NOMO-1 treated with DMSO at 0.1 percent for 48 hours (cell line): Measurements from ENCODE around the gene BRD9.

Source experiments
- DNase-seq: peaks from one replicate; lab custom pipeline; 2025; ENCODE audit not compliant: unreplicated experiment; lab: John Stamatoyannopoulos, UW

The BRD9 gene

DNA sequence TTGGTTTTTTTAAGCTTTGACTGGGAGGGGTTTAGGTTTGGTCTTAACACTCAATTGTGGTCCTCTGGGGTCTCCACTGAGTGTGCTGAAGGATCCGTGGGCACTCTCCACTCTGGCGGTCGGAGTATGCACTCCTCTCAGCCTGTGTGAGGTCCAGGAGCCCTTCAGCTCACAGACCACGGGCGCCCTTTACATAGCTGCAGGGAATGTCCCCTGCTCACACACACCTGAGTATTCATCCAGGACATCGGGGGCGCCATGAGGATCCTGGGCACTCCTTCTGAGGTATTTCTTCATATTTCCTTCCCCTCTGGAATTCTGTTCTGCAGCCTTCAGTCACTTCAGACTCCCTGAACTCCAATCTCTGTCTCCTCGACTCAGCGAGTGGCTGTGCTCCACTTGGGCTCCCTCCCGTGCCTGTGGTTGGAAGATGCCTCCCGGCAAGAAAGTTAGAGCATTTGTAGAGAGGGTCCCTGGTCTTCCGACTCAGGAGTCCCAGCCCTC is 12.6 kb upstream of the BRD9 start:
- no peak for DNase-seq

- DNase-seq: no peak
Observed at GRCh38 chr5:903756-904096, 11.1 kb upstream of the BRD9 start.

DNA sequence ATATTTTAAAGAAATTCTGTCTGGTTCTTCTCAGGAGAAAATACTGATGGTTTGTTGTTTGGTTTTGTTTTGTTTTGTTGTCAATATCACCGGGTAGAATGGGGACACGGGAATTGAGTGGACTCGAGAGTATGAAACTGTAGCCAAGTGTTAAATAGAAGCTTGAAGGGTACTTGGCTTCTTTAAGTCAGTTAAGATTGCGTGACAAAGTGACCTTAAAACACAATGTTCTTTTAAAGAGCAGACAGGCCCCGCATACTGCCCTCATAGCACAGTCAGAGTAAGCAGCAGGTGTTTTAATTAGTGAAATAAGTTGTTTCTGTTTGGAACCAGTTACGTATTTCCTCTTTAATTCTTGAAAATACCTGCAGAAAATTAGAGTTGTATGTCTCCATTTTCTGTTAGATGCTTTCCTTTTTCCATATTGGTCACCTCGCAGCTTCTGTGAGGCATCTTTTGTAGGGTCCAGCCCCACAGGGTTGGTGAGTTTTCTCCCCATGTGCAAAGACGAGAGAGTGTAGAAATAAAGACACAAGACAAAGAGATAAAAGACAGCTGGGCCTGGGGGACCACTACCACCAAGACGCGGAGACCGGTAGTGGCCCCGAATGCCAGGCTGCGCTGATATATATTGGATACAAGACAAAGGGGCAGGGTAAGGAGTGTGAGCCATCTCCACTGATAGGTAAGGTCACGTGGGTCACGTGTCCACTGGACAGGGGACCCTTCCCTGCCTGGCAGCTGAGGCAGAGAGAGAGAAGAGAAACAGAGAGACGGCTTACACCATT is 9.7 kb upstream of the BRD9 start:
- DNase-seq: no peak

DNA sequence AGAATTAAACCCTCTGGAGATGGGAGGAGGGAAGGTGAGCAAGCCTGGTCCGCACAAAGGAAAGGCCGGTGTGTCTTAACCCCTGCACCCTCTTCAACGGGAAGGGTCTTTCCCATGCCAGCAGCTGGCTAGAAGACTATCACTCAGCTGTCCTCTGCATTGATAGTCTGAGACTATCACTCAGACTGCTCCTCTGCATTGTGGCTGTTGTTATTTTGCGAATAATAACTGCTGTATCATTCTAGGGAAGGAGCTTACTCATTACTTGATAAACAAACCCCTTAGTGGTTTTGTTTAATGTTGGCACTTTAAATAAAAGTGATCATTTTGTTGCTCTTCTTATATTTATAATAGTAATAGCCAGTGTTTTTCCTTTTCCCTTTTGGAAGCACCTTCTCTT is 8.2 kb upstream of the BRD9 start:
- no peak for DNase-seq

- DNase-seq: no peak
Observed at GRCh38 chr5:893711-894110, 1.1 kb upstream of the BRD9 start.

- DNase-seq: no peak
Observed at GRCh38 chr5:893137-893506, 521 bp upstream of the BRD9 start.

DNA sequence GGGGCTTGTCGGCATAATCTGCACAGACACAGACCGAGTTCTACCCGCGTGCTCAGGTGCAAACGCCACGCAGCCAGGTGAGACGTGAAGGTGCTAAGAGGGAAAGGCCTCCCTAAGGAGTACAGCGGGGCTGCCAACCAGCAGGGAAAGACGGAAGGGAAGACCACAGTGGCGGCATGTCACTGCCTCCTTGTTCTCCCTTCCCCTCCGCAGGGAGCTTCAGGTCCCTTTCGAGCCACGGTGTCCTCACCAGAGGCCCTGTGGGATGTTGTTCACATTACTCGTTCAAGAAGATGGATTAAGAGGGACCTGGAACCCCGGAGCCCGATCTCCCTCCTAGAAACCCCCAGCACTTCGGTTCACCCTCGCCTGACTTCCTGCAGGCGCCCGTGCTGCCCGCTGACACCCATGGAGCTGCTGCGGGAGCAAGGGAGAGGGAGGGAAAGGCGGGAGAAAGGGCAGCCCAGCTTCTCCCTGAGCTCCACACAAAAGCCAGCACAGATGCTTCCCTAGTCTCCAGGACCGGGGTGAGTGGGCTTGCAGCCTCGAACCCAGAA is 686 bp downstream of the BRD9 start:
- DNase-seq: peak; percentile 65

DNA sequence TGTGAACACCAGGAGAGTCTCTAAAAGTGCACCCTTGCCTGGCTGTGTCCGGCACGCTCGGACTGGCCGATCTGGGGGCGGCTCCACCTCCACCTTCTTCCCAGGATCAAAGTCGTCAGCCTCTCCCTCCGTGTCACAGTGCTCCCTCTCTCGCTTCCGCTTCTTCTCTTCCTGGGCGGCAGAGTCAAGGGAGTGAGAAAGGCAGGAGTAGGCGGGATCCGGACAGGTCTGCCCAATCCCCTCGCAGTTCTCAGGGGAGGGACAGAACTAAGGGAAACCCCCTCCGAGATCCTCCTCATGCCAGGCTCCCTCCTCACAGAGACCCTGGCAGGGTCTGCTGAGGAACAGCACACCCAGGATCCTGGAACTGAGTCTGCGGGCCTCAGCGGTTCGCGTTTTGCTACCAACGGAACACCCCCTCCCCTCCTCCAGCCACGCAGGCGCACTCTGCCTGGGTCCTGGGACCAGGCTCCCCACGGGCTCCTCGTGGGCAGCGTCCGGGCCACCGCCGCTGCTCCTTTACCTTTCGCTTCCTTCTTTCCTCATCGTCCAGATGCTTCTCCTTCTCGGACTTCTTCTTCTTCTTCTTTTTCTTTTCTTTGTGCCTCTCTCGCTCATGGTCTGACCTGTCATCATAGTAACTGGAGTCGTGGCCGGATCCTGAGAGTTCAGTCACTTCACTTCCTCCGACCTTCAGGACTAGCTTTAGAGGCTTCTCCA is 1.3 kb downstream of the BRD9 start:
- DNase-seq: peak; percentile 59

DNA sequence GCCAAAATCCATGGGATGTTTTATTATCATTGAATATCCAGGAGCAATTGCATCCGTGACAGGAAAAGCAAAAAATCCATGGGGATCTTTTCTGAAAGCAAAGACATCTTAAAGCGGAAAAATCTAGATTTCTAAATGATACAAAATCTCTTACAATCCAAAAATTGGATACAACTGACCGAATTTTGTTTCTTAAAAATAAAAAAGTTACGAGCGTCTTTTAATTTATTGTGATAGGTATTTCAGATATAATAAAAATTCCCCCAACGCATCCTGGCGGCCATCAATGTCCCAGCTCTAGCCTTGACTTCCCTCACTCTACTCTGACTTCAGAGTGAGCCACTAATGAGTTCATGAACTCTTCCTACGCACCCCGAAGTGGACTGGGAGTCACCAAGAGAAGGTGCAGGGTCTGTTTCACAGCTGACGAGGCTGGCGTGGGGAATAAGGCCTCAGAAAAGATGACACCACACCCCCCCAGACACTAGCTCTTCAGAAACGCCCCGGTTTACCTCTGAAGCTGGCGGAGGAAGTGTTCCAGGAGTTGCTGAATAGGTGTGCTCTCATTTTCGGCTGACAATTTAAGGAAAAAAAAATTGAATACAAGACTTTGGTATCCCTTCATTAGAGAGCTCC is 3.4 kb downstream of the BRD9 start:
- no peak for DNase-seq

DNA sequence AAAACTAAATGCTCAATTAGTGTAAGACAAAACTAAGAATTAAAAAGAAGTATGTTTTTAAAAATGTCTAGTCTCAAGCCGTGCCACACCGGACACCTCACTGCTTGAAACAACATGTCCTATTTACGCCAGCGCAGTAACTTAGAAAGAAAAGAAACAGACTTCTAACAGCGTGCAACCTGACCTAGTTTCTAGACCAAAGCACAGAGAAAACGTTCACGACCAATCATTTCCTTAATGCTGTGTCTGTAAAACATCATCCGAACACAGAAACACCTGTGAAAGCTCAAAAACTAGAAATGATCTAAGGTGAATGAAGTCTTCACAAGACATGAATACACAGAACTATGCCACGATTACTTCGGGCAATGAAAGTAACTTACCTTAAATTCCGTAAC is 4.0 kb downstream of the BRD9 start:
- DNase-seq: no peak

DNA sequence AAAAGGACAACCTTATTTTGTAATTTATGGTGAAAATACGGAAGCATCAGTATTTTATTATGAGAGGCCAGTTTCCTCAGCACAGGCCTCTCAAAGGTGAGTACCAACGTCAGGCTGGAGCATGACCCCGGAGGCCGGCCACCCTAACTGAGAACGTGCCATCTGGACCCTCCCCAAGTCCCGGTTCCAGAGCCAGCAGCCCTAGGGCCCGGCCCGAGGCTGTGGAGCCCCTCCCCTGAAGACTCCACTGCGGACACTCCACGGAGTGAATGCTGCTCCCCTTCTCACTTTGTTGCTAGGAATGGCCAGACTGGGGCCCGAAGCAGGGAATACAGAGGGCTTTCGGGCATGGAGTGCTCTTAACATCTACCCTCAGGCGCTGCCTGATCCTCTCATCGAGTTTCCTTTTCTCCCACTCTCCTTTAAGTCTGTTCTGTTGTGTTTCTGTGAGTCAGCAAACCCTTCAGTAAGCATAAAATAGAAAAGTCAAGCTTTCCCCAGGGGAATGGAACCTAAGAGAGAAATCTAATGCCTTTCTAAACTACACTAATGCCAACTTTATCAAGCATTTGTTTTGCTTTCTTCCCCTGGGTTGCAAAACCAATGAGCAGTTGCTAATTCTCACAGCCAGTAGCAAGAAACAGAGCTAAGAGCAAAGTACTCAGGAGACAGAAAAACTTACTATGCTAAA is 4.5 kb downstream of the BRD9 start:
- no peak for DNase-seq

DNA sequence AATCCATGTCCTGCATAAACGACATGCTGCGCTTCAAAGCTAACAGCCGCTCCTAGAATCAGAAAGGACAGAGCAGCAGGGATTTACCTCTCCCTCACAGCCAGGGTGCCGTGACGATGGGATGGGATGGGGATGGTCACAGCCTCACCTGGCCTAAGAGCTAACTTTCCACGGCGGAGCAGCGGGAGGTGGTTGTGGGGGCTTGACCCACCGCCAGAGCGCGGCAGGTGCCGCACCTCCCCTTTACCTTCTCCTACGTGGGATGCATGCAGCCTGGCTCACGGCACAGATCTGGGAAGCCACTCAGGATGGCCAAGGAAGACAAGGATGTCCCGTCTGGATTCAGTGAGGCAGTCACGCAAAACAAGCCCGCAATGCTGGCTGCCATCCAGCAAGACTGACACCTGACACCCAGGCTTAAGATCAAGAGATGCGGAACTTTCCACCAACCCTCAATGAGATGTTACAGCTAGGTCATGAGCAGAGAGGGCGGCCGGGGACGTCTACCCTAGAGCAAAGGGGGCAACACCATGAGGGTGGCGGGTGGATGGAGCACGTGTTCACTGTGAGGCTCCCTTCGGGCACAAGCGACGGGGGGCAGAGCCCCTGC is 5.8 kb downstream of the BRD9 start:
- DNase-seq: no peak

- DNase-seq: no peak
Observed at GRCh38 chr5:886036-886435, 6.6 kb downstream of the BRD9 start.

GRCh38 chr5:885529-885928 is 7.1 kb downstream of the BRD9 start:
- no peak for DNase-seq

- DNase-seq: no peak
Observed at GRCh38 chr5:885127-885442, 7.5 kb downstream of the BRD9 start.

DNA sequence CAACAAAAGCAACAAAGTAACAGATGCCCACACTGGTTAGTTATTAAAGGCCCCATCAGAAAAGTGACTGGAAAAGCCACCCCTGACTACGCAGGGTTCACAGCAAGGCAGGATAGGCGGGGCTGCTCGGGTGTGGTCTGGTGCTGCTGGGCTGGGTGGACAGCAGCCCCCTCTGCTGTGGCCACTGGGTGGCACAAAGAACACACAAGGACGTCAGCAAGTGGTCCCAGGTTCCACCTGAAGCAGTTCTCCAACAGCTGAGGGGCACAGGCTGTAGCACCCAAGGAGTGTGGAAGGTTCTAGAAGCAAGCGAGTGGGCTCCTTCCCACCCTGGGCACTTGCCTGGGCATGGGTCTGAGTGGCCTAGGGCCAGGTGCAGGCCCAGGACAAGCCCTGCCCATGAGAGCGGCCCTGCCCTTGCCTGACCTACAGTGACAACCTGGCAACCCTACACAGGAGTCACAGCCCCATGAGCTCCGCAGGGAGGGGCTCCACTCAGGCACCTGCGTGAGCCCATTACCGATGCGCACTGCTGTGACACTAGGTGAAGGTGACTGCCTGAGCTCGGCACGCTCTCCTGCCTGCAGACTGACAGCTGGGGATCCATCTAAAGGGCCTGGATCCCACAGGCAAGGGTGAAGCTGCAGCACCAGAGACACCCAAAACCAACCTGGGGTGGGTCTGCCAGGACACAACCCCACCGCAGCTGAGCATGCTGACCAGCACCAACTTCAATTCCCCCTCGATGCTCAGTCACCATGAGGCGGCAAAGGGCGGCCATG is 8.1 kb downstream of the BRD9 start:
- DNase-seq: no peak

GRCh38 chr5:883475-884181 is 9.0 kb downstream of the BRD9 start:
- no peak for DNase-seq

GRCh38 chr5:882253-883183 is 10.1 kb downstream of the BRD9 start:
- DNase-seq: no peak

- DNase-seq: no peak
Observed at GRCh38 chr5:881551-881935, 11.1 kb downstream of the BRD9 start.
